Activated B cell treated with CpG ODN at 0.5 μM for 24 hours (primary cell): Measurements from ENCODE around the gene CEP290. TPM values are rescaled to one million over a fixed set of nuclear protein-coding genes. Genes with fewer than 3 reads are reported as not detected.

Source experiments
- ATAC-seq: fragments of 200-7000 bp; cut with Tn5 transposase; one replicate; pipeline ENCODE4 v1.10.0; 2021; ENCODE audit warnings: low read depth, mild to moderate bottlenecking, moderate library complexity
- CTCF ChIA-PET: fragments of 350-600 bp; sonication (Branson Sonifier 250); formaldehyde crosslinking; loops from one replicate; lab custom pipeline; 2021; ENCODE audit warnings: antibody characterized with exemption; lab: Charles Lee
- POLR2A ChIA-PET: fragments of 350-600 bp; sonication (Branson Sonifier 250); formaldehyde crosslinking; loops from one replicate; lab custom pipeline; 2021; ENCODE audit warnings: antibody characterized with exemption; lab: Charles Lee
- DNase-seq: peaks from one replicate; pipeline ENCODE4 v3.0.0; 2022
- H3K27ac Mint-ChIP-seq: one replicate; pipeline ENCODE4 v1.8.0; 2020; ENCODE audit warnings: mixed read lengths
- H3K27me3 Mint-ChIP-seq: one replicate; pipeline ENCODE4 v1.8.0; 2021; ENCODE audit warnings: mixed read lengths
- H3K36me3 Mint-ChIP-seq: one replicate; pipeline ENCODE4 v1.8.0; 2021; ENCODE audit warnings: low read depth, mixed read lengths
- H3K4me1 Mint-ChIP-seq: one replicate; pipeline ENCODE4 v1.8.0; 2021; ENCODE audit warnings: mixed read lengths
- H3K4me3 Mint-ChIP-seq: one replicate; pipeline ENCODE4 v1.8.0; 2020; ENCODE audit warnings: mild to moderate bottlenecking, mixed read lengths
- H3K9me3 Mint-ChIP-seq: one replicate; pipeline ENCODE4 v1.8.0; 2020; ENCODE audit warnings: mixed read lengths
- intact Hi-C: fragments of 100-400 bp; cut with micrococcal nuclease; formaldehyde crosslinking; loops from one replicate; pipeline ENCODE4 v1.15.1; 2024
- total RNA-seq: library from RNA; stranded (reverse); gene quantifications from 2 replicates; pipeline ENCODE4 v1.2.3, GENCODE V29; 2022
- TF ChIP-seq, protein P1 (sequence below): fragments of 200-600 bp; IDR thresholded peaks from one replicate; pipeline ENCODE4 v1.8.0; 2022; ENCODE audit warnings: antibody characterized with exemption, mild to moderate bottlenecking

Gene CEP290
- total RNA-seq, 1 donor from 2014 or later, result 15.0 TPM

- ChIA-PET CTCF (no interaction called here), POLR2A (no interaction called here)
- Mint-ChIP-seq H3K36me3 (peaks cover 28% of the 10 kb centered on the region), H3K9me3 (no peaks in the 10 kb centered on the region), H3K4me1 (no peaks in the 10 kb centered on the region), H3K4me3 (no peak overlapping the region), H3K27ac (no peak overlapping the region), H3K27me3 (no peaks in the 10 kb centered on the region)
- DNase-seq (no peak), ATAC-seq (no peak)
- TF ChIP-seq, protein P1, sequence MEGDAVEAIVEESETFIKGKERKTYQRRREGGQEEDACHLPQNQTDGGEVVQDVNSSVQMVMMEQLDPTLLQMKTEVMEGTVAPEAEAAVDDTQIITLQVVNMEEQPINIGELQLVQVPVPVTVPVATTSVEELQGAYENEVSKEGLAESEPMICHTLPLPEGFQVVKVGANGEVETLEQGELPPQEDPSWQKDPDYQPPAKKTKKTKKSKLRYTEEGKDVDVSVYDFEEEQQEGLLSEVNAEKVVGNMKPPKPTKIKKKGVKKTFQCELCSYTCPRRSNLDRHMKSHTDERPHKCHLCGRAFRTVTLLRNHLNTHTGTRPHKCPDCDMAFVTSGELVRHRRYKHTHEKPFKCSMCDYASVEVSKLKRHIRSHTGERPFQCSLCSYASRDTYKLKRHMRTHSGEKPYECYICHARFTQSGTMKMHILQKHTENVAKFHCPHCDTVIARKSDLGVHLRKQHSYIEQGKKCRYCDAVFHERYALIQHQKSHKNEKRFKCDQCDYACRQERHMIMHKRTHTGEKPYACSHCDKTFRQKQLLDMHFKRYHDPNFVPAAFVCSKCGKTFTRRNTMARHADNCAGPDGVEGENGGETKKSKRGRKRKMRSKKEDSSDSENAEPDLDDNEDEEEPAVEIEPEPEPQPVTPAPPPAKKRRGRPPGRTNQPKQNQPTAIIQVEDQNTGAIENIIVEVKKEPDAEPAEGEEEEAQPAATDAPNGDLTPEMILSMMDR, result no peak
- intact Hi-C loops, result no loop called here
These were observed 14.3 kb upstream of the CEP290 start for GRCh38 chr12:88156075-88156654.

GRCh38 chr12:88153959-88154358 is 12.1 kb upstream of the CEP290 start:
- POLR2A ChIA-PET, result no interaction called here
- Mint-ChIP-seq H3K9me3 (no peaks in the 10 kb centered on the region), H3K27ac (no peak overlapping the region), H3K27me3 (no peaks in the 10 kb centered on the region), H3K4me3 (no peak overlapping the region), H3K36me3 (peaks cover 25% of the 10 kb centered on the region), H3K4me1 (no peaks in the 10 kb centered on the region)
- DNase-seq (no peak), ATAC-seq (no peak)
- TF ChIP-seq, protein P1, result no peak
- CTCF ChIA-PET, result no interaction called here
- intact Hi-C loops, result no loop called here

GRCh38 chr12:88150063-88150462 is 8.2 kb upstream of the CEP290 start:
- TF ChIP-seq, protein P1, result no peak
- no peak for ATAC-seq
- H3K27ac Mint-ChIP-seq, result no peak overlapping the region
- H3K4me1 Mint-ChIP-seq, result peaks cover 3% of the 10 kb centered on the region
- H3K4me3 Mint-ChIP-seq, result no peak overlapping the region
- ChIA-PET CTCF (no interaction called here), POLR2A (no interaction called here)
- DNase-seq, result no peak
- intact Hi-C loops, result no loop called here
- H3K9me3 Mint-ChIP-seq, result no peaks in the 10 kb centered on the region
- no peaks in the 10 kb centered on the region for H3K27me3 Mint-ChIP-seq
- peaks cover 11% of the 10 kb centered on the region for H3K36me3 Mint-ChIP-seq

DNA sequence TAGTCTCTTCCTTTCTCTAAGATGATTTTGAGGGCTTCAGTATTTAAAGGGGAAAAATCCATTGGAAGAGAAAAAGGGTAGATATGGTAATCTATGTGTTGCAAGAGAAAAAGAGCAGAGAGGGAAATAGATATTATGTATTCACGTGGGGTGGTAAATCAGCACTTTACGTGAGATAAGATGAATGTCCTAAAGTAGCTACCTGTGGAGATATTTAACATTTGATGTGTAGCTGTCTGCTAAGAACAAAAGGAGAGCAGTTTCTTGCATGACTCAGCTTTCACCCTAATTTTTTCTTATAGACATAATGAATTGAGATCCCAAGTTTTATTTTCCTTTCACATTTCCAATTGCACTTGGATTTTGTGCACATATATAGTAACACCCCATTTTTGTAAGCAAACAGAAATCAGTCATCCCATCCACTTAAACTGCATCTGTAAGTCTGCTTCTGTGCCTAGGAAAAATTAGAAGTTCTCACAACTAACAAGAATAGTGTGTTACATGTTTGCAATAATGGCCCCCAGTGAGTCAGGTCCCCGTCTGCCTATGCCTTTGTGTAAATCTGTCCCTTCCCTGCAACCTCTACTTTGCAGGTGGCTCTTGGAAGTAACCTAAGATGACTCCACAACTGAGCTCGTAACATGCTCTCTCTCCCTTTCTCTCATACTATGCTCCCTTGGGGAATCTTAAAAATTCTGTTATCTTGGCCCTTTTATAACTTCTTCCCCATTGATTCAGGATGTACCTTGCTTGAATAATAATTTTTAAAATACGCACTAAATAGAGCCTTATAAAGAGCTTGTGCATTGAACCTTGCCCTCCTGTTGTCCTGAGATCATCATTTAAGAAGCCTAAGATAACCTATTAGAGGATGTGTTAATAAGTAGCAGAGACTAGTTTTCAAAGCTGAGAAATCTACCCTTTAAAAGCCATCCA is 3.9 kb upstream of the CEP290 start:
- H3K9me3 Mint-ChIP-seq, result no peaks in the 10 kb centered on the region
- intact Hi-C loops, result no loop called here
- ChIA-PET POLR2A (no interaction called here), CTCF (no interaction called here)
- DNase-seq, result no peak
- no peaks in the 10 kb centered on the region for H3K27me3 Mint-ChIP-seq
- H3K4me1 Mint-ChIP-seq, result peaks cover 30% of the 10 kb centered on the region
- ATAC-seq, result no peak
- no peak overlapping the region for H3K4me3 Mint-ChIP-seq
- no peak overlapping the region for H3K27ac Mint-ChIP-seq
- TF ChIP-seq, protein P1, result no peak
- H3K36me3 Mint-ChIP-seq, result peaks cover 16% of the 10 kb centered on the region
